ENCODE measurements around the gene GRIK1.

Gene GRIK1

DNA sequence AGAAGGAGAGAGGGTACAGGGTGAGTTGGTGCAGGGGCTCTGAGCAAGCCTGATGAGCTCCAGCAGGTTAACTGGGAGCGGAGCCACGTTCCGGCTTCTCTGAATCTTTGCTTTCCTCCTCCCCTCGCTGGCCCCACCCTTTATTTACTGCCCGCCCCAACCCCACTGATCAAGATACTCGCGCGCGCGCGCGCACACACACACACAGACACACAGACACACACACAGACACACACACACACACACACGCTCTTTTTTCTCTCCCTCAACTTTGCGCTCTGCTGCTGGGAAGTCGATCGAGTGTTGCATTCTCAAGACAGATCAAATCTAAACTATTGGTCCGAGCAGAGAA is at the start of gene GRIK1:
TSS of gene GRIK1 (minus strand) at position 73 of the 352 bp plus-strand sequence.
- in situ Hi-C loops (cut with MboI; ENCODE audit: low sequenced_read_pairs, unreplicated experiment): no loop called here
- TF ChIP-seq, protein P1, sequence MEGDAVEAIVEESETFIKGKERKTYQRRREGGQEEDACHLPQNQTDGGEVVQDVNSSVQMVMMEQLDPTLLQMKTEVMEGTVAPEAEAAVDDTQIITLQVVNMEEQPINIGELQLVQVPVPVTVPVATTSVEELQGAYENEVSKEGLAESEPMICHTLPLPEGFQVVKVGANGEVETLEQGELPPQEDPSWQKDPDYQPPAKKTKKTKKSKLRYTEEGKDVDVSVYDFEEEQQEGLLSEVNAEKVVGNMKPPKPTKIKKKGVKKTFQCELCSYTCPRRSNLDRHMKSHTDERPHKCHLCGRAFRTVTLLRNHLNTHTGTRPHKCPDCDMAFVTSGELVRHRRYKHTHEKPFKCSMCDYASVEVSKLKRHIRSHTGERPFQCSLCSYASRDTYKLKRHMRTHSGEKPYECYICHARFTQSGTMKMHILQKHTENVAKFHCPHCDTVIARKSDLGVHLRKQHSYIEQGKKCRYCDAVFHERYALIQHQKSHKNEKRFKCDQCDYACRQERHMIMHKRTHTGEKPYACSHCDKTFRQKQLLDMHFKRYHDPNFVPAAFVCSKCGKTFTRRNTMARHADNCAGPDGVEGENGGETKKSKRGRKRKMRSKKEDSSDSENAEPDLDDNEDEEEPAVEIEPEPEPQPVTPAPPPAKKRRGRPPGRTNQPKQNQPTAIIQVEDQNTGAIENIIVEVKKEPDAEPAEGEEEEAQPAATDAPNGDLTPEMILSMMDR (IDR thresholded peaks at IDR 0.05; ENCODE audit: borderline replicate concordance, control extremely low read depth, extremely low read depth, insufficient read depth, missing control alignments): no peak
- DNase-seq (ENCODE audit: low spot score): no peak

DNA sequence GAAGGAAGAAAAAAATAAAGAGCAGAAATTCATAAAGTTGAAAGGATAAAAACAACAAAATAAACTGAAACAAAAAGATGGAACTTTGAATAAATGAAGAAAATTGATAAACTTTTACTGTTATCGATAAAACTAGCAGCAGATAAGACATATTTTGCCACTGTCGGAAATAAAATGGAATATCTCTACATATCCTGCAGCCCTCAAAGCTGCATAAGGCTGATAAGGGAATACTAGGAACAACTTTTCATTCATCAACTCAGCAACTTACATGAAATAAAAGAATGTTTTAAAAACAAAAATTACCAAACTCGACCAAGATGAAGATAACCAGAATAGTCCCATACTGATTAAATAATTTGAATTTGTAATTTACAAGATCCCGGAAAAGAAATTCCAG is 48.0 kb upstream of the GRIK1 start:
- in situ Hi-C loops (cut with MboI; ENCODE audit: low sequenced_read_pairs, unreplicated experiment): no loop called here
- TF ChIP-seq, protein P1 (IDR thresholded peaks at IDR 0.05; ENCODE audit: borderline replicate concordance, control extremely low read depth, extremely low read depth, insufficient read depth, missing control alignments): no peak

DNA sequence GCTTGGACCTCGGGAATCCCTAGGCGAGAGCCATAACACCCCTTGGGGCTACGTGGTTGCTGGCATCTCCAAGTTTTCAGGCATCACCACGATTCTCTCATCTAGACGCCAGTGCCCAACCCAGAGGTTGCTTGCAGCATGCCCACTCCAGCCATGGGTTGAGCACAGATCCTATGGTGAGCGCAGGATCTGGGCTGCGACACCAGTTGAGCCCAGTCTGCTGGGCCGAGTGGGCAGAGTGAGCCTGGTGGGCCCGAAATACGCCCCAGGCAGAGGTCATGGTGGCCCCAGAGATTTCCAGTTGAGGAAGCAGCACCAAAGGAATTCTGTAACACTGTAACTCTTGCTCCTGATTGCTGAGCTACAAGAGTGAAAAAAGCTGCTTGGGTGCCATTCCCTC is 46.1 kb upstream of the GRIK1 start:
- DNase-seq (ENCODE audit: low spot score): no peak
- in situ Hi-C loops (cut with MboI; ENCODE audit: low sequenced_read_pairs, unreplicated experiment): no loop called here
- TF ChIP-seq, protein P1 (IDR thresholded peaks at IDR 0.05; ENCODE audit: borderline replicate concordance, control extremely low read depth, extremely low read depth, insufficient read depth, missing control alignments): no peak

More for the DNA sequence above, 48.0 kb upstream of the GRIK1 start:
- no peak for DNase-seq (ENCODE audit: low spot score)

GRCh38 chr21:29979043-29979442 is 39.2 kb upstream of the GRIK1 start:
- in situ Hi-C loops (cut with MboI; ENCODE audit: low sequenced_read_pairs, unreplicated experiment): no loop called here
- DNase-seq (ENCODE audit: low spot score): no peak
- TF ChIP-seq, protein P1 (IDR thresholded peaks at IDR 0.05; ENCODE audit: borderline replicate concordance, control extremely low read depth, extremely low read depth, insufficient read depth, missing control alignments): no peak

DNA sequence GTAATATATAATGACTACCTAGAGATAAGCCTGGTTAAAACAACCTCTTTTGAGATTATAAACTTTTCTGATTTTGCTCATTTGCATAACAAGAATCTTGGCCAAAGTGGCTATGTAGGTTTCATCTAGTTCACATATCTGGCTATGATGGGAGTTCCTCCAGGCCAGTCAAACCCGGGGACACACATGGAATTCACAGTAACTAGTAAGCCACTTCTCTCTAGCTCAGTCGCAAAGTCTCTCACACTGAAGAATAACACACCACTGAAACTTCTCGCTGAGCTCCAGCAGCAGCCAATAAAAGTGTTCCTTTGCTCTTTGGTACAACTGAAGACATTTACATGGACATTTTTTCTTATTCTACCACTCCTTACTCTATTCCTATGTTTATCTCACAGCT is 36.0 kb upstream of the GRIK1 start:
- TF ChIP-seq, protein P1 (IDR thresholded peaks at IDR 0.05; ENCODE audit: borderline replicate concordance, control extremely low read depth, extremely low read depth, insufficient read depth, missing control alignments): no peak

DNA sequence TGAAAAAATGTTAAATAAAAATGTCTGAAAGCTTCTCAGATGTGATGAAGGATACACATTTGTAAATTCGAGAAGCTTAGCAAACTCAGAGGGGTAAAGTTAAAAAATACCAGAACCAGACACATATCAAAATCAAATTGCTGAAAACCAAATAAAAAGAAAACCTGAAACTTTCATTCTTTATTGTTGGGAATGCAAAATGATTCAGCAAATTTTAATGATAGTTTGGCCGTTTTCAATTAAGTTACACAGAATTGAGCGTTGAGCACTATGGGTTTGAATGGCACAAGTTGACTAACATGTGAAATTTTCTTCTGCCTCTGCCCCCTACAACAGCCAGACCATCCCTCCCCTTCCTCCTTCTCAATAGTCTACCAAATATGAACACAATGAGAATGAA is 33.5 kb upstream of the GRIK1 start:
- TF ChIP-seq, protein P1 (IDR thresholded peaks at IDR 0.05; ENCODE audit: borderline replicate concordance, control extremely low read depth, extremely low read depth, insufficient read depth, missing control alignments): no peak
- in situ Hi-C loops (cut with MboI; ENCODE audit: low sequenced_read_pairs, unreplicated experiment): no loop called here
- no peak for DNase-seq (ENCODE audit: low spot score)

More for the DNA sequence above, 36.0 kb upstream of the GRIK1 start:
- in situ Hi-C loops (cut with MboI; ENCODE audit: low sequenced_read_pairs, unreplicated experiment): no loop called here
- DNase-seq (ENCODE audit: low spot score): no peak

All from GM13976 (cell line).